Measurements from ENCODE around the gene SPRYD4. TPM values are rescaled to one million over a fixed set of nuclear protein-coding genes. Genes with fewer than 3 reads are reported as not detected.
"Not testable (repeated sequence)": the region's sequence is repeated elsewhere in the genome, so short reads cannot be mapped to it uniquely, and the experiment has no call there.

Gene SPRYD4
- total and polyA plus RNA-seq, 2 experiments from 2014 or later: 1.6 to 1.8 TPM

GRCh38 chr12:56496704-56497103, 28.3 kb downstream of the SPRYD4 start:
- peak; percentile 53 for DNase-seq
- H3K9me2 ChIP-seq (ENCODE audit: insufficient read depth); H3F3A ChIP-seq (ENCODE audit: insufficient read depth); H3K27ac ChIP-seq; H4K20me1 ChIP-seq (ENCODE audit: insufficient read depth); H3K4me2 ChIP-seq (ENCODE audit: unreplicated experiment); H2AFZ ChIP-seq; H3K36me3 ChIP-seq (ENCODE audit: low read depth); H3K79me2 ChIP-seq (ENCODE audit: insufficient read depth); H3K9ac ChIP-seq; H3K9me3 ChIP-seq (ENCODE audit: low read depth); in situ Hi-C loops (cut with MboI); H3K4me1 ChIP-seq (ENCODE audit: insufficient read depth); H3K27me3 ChIP-seq (replicated peaks; ENCODE audit: insufficient read depth): not testable (repeated sequence)
- 8 to 9% methylated on average over 17 of the region's 17 CpGs for WGBS, 2 experiments (ENCODE audit: low coverage in 1 of 2, low lambda C conversion rate in 2 of 2, missing lambda C conversion rate in 2 of 2)
- peak overlapping the region; percentile 47; the same call in 1 of the 2 replicates for H3K4me3 ChIP-seq

DNA sequence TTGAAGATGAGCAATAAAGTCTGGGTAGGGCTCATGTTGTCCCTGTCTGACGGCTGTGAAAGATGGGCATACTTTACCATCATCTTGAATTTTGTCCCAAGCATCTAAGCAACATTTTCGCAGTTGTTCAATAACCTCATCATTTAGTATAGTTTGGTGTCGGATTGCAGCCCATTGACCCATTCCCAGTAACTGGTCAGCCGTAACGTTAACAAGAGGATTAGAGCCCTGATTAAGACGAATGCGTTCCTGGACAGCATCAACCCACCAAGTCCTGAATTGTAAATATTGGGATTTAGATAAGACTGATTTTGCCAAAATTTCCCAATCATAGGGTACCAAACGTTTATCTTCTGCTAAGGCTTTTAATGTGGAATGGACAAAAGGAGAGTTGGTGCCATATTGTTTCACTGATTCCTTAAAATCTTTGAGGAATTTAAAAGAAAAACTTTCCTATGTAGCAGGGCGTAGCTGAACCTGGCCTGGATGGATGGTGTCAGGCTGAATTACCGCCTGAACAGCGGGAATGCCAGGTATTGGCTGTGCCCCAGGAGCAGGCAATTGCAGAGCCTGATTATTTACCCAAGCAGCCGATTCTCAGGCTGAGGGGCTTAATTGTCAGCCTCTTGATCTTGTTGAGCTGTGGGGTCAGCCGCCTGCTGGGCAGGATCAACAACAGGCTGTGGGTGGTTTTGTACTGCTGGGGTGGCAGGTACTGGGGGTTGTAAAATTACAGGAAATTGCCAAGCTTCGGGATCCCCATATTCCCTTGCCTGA, 29.9 kb downstream of the SPRYD4 start:
- H3K4me1 ChIP-seq (ENCODE audit: insufficient read depth); DNase-seq; H2AFZ ChIP-seq; H3K9me2 ChIP-seq (ENCODE audit: insufficient read depth); H3K9me3 ChIP-seq (ENCODE audit: low read depth); H3K79me2 ChIP-seq (ENCODE audit: insufficient read depth); H3K9ac ChIP-seq; H4K20me1 ChIP-seq (ENCODE audit: insufficient read depth); H3K27ac ChIP-seq; in situ Hi-C loops (cut with MboI); H3F3A ChIP-seq (ENCODE audit: insufficient read depth); H3K27me3 ChIP-seq (replicated peaks; ENCODE audit: insufficient read depth); H3K4me3 ChIP-seq; H3K36me3 ChIP-seq (ENCODE audit: low read depth); H3K4me2 ChIP-seq (ENCODE audit: unreplicated experiment): not testable (repeated sequence)
- 86 to 87% methylated on average over 14 of the region's 14 CpGs for WGBS, 2 experiments (ENCODE audit: low coverage in 1 of 2, low lambda C conversion rate in 2 of 2, missing lambda C conversion rate in 2 of 2)

- H3K27ac ChIP-seq; H3K27me3 ChIP-seq (replicated peaks; ENCODE audit: insufficient read depth); H3F3A ChIP-seq (ENCODE audit: insufficient read depth); H3K4me1 ChIP-seq (ENCODE audit: insufficient read depth); DNase-seq; H3K4me3 ChIP-seq; H2AFZ ChIP-seq; H3K9ac ChIP-seq; H3K9me3 ChIP-seq (ENCODE audit: low read depth); in situ Hi-C loops (cut with MboI); H3K79me2 ChIP-seq (ENCODE audit: insufficient read depth); H4K20me1 ChIP-seq (ENCODE audit: insufficient read depth); H3K36me3 ChIP-seq (ENCODE audit: low read depth); H3K9me2 ChIP-seq (ENCODE audit: insufficient read depth); H3K4me2 ChIP-seq (ENCODE audit: unreplicated experiment): not testable (repeated sequence)
- 62 to 63% methylated on average over 8 to 9 of the region's 9 CpGs for WGBS, 2 experiments (ENCODE audit: low coverage in 1 of 2, low lambda C conversion rate in 2 of 2, missing lambda C conversion rate in 2 of 2)
These were observed 31.1 kb downstream of the SPRYD4 start for GRCh38 chr12:56499452-56499851.

- H3K36me3 ChIP-seq (ENCODE audit: low read depth); H3F3A ChIP-seq (ENCODE audit: insufficient read depth); in situ Hi-C loops (cut with MboI); H2AFZ ChIP-seq; H3K27me3 ChIP-seq (replicated peaks; ENCODE audit: insufficient read depth); H3K4me3 ChIP-seq; H3K27ac ChIP-seq; H3K9ac ChIP-seq; H3K4me2 ChIP-seq (ENCODE audit: unreplicated experiment); H3K79me2 ChIP-seq (ENCODE audit: insufficient read depth); DNase-seq; H4K20me1 ChIP-seq (ENCODE audit: insufficient read depth); H3K9me3 ChIP-seq (ENCODE audit: low read depth); H3K9me2 ChIP-seq (ENCODE audit: insufficient read depth); H3K4me1 ChIP-seq (ENCODE audit: insufficient read depth): not testable (repeated sequence)
- WGBS, 2 experiments (ENCODE audit: low coverage in 1 of 2, low lambda C conversion rate in 2 of 2, missing lambda C conversion rate in 2 of 2): 88% methylated on average over 12 to 13 of the region's 13 CpGs
These were observed 31.5 kb downstream of the SPRYD4 start for GRCh38 chr12:56499879-56500278.

DNA sequence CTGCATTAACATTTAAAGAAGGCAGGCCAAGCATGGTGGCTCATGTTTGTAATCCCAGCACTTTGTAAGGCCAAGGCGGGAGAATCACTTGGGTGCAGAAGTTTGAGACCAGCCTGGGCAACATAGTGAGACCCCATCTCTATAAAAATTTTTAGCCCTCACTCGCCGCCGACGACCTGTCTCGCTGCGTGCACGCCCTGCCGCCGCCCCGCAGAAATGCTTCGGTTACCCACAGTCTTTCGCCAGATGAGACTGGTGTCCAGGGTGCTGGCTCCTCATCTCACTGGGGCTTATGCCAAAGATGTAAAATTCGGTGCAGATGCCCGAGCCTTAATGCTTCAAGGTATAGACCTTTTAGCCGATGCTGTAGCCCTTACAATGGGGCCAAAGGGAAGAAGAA, 42.4 kb downstream of the SPRYD4 start:
- DNase-seq: no peak
- TF ChIP-seq EZH2 (IDR thresholded peaks at IDR 0.05; ENCODE audit: insufficient read depth, poor library complexity, severe bottlenecking): no peak
- TF ChIP-seq EZH2phosphoT487 (IDR thresholded peaks at IDR 0.05; ENCODE audit: insufficient read depth, low read depth): no peak
- Histone ChIP-seq H2AFZ (no peak overlapping the region), H3K9me3 (ENCODE audit: low read depth) (no peaks in the 10 kb centered on the region), H3K9me2 (ENCODE audit: insufficient read depth) (no peaks in the 10 kb centered on the region), H3K9ac (no peak overlapping the region), H3K27ac (no peak overlapping the region), H3K79me2 (ENCODE audit: insufficient read depth) (no peaks in the 10 kb centered on the region), H3K36me3 (ENCODE audit: low read depth) (no peaks in the 10 kb centered on the region), H3K4me2 (ENCODE audit: unreplicated experiment) (no peak overlapping the region), H3K4me1 (ENCODE audit: insufficient read depth) (no peaks in the 10 kb centered on the region), H3F3A (ENCODE audit: insufficient read depth) (no peaks in the 10 kb centered on the region), H4K20me1 (ENCODE audit: insufficient read depth) (no peaks in the 10 kb centered on the region), H3K27me3 (replicated peaks; ENCODE audit: insufficient read depth) (no peaks in the 10 kb centered on the region), H3K4me3 (no peak overlapping the region)
- WGBS, 2 experiments (ENCODE audit: low coverage in 1 of 2, low lambda C conversion rate in 2 of 2, missing lambda C conversion rate in 2 of 2): 83 to 86% methylated on average over 16 of the region's 16 CpGs
- in situ Hi-C loops (cut with MboI): no loop called here

DNA sequence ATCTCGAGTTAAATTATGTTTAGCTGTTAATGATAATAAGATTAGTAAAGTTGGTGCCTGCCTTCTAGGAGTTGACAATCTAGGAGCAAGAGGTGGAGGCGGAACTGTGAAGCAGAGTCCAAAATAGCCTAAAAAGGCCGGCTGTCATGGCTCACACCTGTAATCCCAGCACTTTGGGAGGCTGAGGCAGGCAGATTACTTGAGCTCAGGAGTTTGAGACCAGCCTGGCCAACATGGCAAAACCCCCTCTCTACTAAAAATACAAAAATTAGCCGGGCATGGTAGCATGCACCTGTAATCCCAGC, 45.6 kb downstream of the SPRYD4 start:
- H3K9ac ChIP-seq; H3K4me2 ChIP-seq (ENCODE audit: unreplicated experiment); H3K4me3 ChIP-seq; H3K79me2 ChIP-seq (ENCODE audit: insufficient read depth); H4K20me1 ChIP-seq (ENCODE audit: insufficient read depth); H3K9me2 ChIP-seq (ENCODE audit: insufficient read depth); in situ Hi-C loops (cut with MboI); H3K27ac ChIP-seq; H3K9me3 ChIP-seq (ENCODE audit: low read depth); DNase-seq; H3F3A ChIP-seq (ENCODE audit: insufficient read depth); H3K36me3 ChIP-seq (ENCODE audit: low read depth); H3K27me3 ChIP-seq (replicated peaks; ENCODE audit: insufficient read depth): not testable (repeated sequence)
- WGBS, 2 experiments (ENCODE audit: low coverage in 1 of 2, low lambda C conversion rate in 2 of 2, missing lambda C conversion rate in 2 of 2): 52 to 55% methylated on average over 4 of the region's 4 CpGs
- Histone ChIP-seq H2AFZ (peak overlapping the region; percentile 40), H3K4me1 (ENCODE audit: insufficient read depth) (peaks cover 11% of the 10 kb centered on the region)
